Keratinocyte (primary cell): ENCODE results near the gene HEG1. TPM values are rescaled to one million over a fixed set of nuclear protein-coding genes. Genes with fewer than 3 reads are reported as not detected.

Source experiments
- DNase-seq: peaks from one replicate; pipeline ENCODE4 v3.0.0-alpha.2; 2011; ENCODE audit warnings: low read depth, missing footprints, low spot score
- FAIRE-seq: peaks from 2 replicates; lab custom pipeline; 2011; peaks lifted over from hg19 to GRCh38; lab: Jason Lieb, UNC
- H2AFZ ChIP-seq: 2 replicates; pipeline ENCODE4 v1.6.0; 2012; ENCODE audit warnings: low read length, control low read depth, inconsistent platforms; ENCODE audit not compliant: control insufficient read depth
- H3K27ac ChIP-seq: 2 replicates; pipeline ENCODE4 v1.5.1; 2011; ENCODE audit warnings: low read length; ENCODE audit not compliant: control insufficient read depth, insufficient read depth
- H3K27me3 ChIP-seq: 3 replicates; pipeline ENCODE4 v1.6.0; 2011; ENCODE audit warnings: low read length; ENCODE audit not compliant: control insufficient read depth, insufficient read depth; ENCODE audit errors: extremely low read depth
- H3K36me3 ChIP-seq, 2 experiments: 2 replicates in 1 of 2; 3 replicates in 1 of 2; pipeline ENCODE4 v1.5.1; 2011; ENCODE audit warnings: low read length in 2 of 2, mild to moderate bottlenecking in 1 of 2; ENCODE audit not compliant: control insufficient read depth in 2 of 2, insufficient read depth in 2 of 2; ENCODE audit errors: extremely low read depth in 1 of 2
- H3K4me1 ChIP-seq: 3 replicates; pipeline ENCODE4 v1.5.1; 2011; ENCODE audit warnings: low read length; ENCODE audit not compliant: control insufficient read depth, insufficient read depth; ENCODE audit errors: extremely low read depth
- H3K4me2 ChIP-seq: 3 replicates; pipeline ENCODE4 v1.6.0; 2011; ENCODE audit warnings: low read depth, low read length; ENCODE audit not compliant: control insufficient read depth, insufficient read depth; ENCODE audit errors: extremely low read depth
- H3K4me3 ChIP-seq, 3 experiments: fragments of 200-600 bp in 1 of 3; sonication (generic) in 1 of 3; 2 replicates in 2 of 3; 3 replicates in 1 of 3; pipeline ENCODE4 v1.5.1; 2011 to 2016; ENCODE audit warnings: low read length in 3 of 3, mild to moderate bottlenecking in 3 of 3, control low read depth in 2 of 3, inconsistent platforms in 1 of 3, low read depth in 1 of 3, mixed read lengths in 1 of 3, mixed run types in 1 of 3, moderate library complexity in 1 of 3; ENCODE audit not compliant: control insufficient read depth in 2 of 3, insufficient read depth in 2 of 3; ENCODE audit errors: extremely low read depth in 1 of 3
- H3K79me2 ChIP-seq: 2 replicates; pipeline ENCODE4 v1.6.0; 2012; ENCODE audit warnings: low read length; ENCODE audit not compliant: control insufficient read depth, insufficient read depth
- H3K9ac ChIP-seq: 3 replicates; pipeline ENCODE4 v1.6.0; 2011; ENCODE audit warnings: low read length; ENCODE audit not compliant: control insufficient read depth, insufficient read depth; ENCODE audit errors: extremely low read depth
- H3K9me1 ChIP-seq: 3 replicates; pipeline ENCODE4 v1.6.0; 2011; ENCODE audit warnings: low read length; ENCODE audit not compliant: control insufficient read depth, insufficient read depth; ENCODE audit errors: extremely low read depth
- H3K9me3 ChIP-seq: 2 replicates; pipeline ENCODE4 v1.5.1; 2012; ENCODE audit warnings: low read depth, low read length; ENCODE audit not compliant: control insufficient read depth
- H4K20me1 ChIP-seq: 3 replicates; pipeline ENCODE4 v1.6.0; 2011; ENCODE audit warnings: low read length; ENCODE audit not compliant: control insufficient read depth, insufficient read depth; ENCODE audit errors: extremely low read depth
- EZH2 ChIP-seq: IDR thresholded peaks from one replicate; pipeline ENCODE4 v1.6.1; 2012; ENCODE audit warnings: inconsistent platforms, mild to moderate bottlenecking, low read length, moderate library complexity
- dilution Hi-C: fragments of 300-500 bp; cut with MboI; formaldehyde crosslinking; loops from one replicate; pipeline ENCODE4 v1.7.0; 2020; ENCODE audit warnings: low sequenced_read_pairs; ENCODE audit not compliant: extremely low pct_ligation_motif_present
- polyA plus RNA-seq, 5 experiments: library from polyadenylated mRNA; depleted of rRNA in 3 of 5; stranded (reverse) in 3 of 5; stranded (forward) in 1 of 5; unstranded in 1 of 5; fragments of >200 nt; gene quantifications; 1 replicate in 1 of 5; 2 replicates in 3 of 5; 3 replicates in 1 of 5; pipeline versions ENCODE4 v1.2.1 to v1.2.3, GENCODE V29; 2011 to 2012; ENCODE audit warnings: missing spikeins in 2 of 5, low read depth in 1 of 5, low replicate concordance in 1 of 5
- TF ChIP-seq, protein P1 (sequence below), 3 experiments: IDR thresholded peaks in 1 of 3; conservative IDR thresholded peaks in 1 of 3; optimal IDR thresholded peaks in 1 of 3; 2 replicates in 2 of 3; 3 replicates in 1 of 3; pipeline versions ENCODE3 to v1.5.1; 2011; ENCODE audit warnings: low read length in 3 of 3, mild to moderate bottlenecking in 3 of 3, moderate library complexity in 2 of 3, control low read depth in 1 of 3, inconsistent platforms in 1 of 3; ENCODE audit not compliant: insufficient read depth in 2 of 3; ENCODE audit errors: extremely low read depth in 1 of 3

HEG1 gene
- polyA plus RNA-seq, 1 donor (not counting 4 experiments of a cell fraction or from before 2014, with no cell fraction given) = 12.7 TPM

DNA sequence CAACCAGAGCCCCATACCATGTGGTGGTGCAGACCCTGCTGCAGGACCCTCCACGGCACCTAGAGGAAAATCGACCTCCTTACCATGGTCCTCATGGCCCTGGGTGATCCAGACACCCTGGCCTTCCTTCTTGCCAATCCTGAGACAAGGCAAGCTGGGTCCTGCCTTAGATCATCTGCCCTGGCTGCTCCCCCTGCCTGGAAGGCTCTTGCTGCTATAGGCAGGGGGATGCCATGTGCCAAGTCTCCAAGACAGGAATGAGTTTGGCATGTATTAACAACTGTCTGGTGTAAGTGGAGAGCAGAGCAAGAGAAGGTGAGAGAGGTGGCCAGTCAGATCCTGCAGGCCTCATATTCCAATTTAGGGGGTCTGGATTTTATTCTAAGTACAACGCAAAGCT lies 7.5 kb downstream of the HEG1 start:
- peaks cover 69% of the 10 kb centered on the region for H3K4me1 ChIP-seq
- no peaks in the 10 kb centered on the region for H4K20me1 ChIP-seq

DNA sequence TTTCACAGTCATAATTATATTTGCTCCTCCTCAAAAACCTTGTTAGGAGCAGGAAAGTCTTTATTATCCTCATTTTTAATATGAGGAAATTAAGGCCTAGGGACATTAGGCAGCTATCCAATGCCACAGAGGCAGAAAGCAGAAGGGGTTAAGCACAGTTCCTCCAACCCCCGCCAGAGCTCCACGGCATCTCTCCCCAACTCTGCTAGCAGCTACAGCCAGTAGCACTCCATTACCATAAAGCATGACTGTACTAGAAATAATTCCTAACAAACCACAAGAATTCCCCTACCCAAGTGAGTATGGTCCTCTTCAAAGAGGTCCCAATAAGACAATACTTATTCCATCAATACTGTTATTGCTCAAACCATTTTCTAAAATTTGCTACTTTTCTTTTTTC lies 9.8 kb downstream of the HEG1 start:
- peak overlapping the region; percentile 31 for H3K4me2 ChIP-seq
- no peaks in the 10 kb centered on the region for H3K27me3 ChIP-seq
- FAIRE-seq (peak; percentile 71), DNase-seq (no peak)
- H4K20me1 ChIP-seq = no peaks in the 10 kb centered on the region
- TF ChIP-seq EZH2 = no peak
- TF ChIP-seq, protein P1, sequence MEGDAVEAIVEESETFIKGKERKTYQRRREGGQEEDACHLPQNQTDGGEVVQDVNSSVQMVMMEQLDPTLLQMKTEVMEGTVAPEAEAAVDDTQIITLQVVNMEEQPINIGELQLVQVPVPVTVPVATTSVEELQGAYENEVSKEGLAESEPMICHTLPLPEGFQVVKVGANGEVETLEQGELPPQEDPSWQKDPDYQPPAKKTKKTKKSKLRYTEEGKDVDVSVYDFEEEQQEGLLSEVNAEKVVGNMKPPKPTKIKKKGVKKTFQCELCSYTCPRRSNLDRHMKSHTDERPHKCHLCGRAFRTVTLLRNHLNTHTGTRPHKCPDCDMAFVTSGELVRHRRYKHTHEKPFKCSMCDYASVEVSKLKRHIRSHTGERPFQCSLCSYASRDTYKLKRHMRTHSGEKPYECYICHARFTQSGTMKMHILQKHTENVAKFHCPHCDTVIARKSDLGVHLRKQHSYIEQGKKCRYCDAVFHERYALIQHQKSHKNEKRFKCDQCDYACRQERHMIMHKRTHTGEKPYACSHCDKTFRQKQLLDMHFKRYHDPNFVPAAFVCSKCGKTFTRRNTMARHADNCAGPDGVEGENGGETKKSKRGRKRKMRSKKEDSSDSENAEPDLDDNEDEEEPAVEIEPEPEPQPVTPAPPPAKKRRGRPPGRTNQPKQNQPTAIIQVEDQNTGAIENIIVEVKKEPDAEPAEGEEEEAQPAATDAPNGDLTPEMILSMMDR (optimal IDR thresholded peaks at IDR 0.05 in 1 of 3, IDR thresholded peaks at IDR 0.05 in 1 of 3, conservative IDR thresholded peaks at IDR 0.05 in 1 of 3; ENCODE audit: extremely low read depth in 1 of 3, insufficient read depth in 2 of 3, low read length in 3 of 3) = peak in 2 of 3 experiments; percentile 43 to 48
- H3K4me3 ChIP-seq = no peak overlapping the region
- H3K4me1 ChIP-seq = peaks cover 47% of the 10 kb centered on the region
- dilution Hi-C loops = no loop called here
- peaks cover 3% of the 10 kb centered on the region for H3K9me1 ChIP-seq
- H3K9ac ChIP-seq = no peak overlapping the region
- peaks cover 18% of the 10 kb centered on the region for H3K79me2 ChIP-seq
- H2AFZ ChIP-seq = no peak overlapping the region
- no peak overlapping the region for H3K27ac ChIP-seq
- H3K9me3 ChIP-seq = no peaks in the 10 kb centered on the region
- peaks cover 0 to 2% of the 10 kb centered on the region in 2 experiments for H3K36me3 ChIP-seq

More for the DNA sequence above, 7.5 kb downstream of the HEG1 start:
- peaks cover 20% of the 10 kb centered on the region for H3K79me2 ChIP-seq
- H3K4me3 ChIP-seq = no peak overlapping the region
- no peaks in the 10 kb centered on the region for H3K27me3 ChIP-seq
- no peaks in the 10 kb centered on the region for H3K9me3 ChIP-seq
- peaks cover 0 to 2% of the 10 kb centered on the region in 2 experiments for H3K36me3 ChIP-seq
- TF ChIP-seq EZH2 = no peak
- TF ChIP-seq, protein P1 (optimal IDR thresholded peaks at IDR 0.05 in 1 of 3, IDR thresholded peaks at IDR 0.05 in 1 of 3, conservative IDR thresholded peaks at IDR 0.05 in 1 of 3; ENCODE audit: extremely low read depth in 1 of 3, insufficient read depth in 2 of 3, low read length in 3 of 3) = no peak
- H2AFZ ChIP-seq = no peak overlapping the region
- dilution Hi-C loops = no loop called here
- DNase-seq (peak; percentile 58), FAIRE-seq (peak; percentile 86)
- peak overlapping the region; percentile 49 for H3K4me2 ChIP-seq
- no peak overlapping the region for H3K9ac ChIP-seq
- no peak overlapping the region for H3K27ac ChIP-seq
- H3K9me1 ChIP-seq = peaks cover 3% of the 10 kb centered on the region
